NCI-H1048 (cell line): ENCODE results near the gene VAMP5.

ENCODE experiments used
- DNase-seq: peaks from one replicate; lab custom pipeline; 2025; lab: John Stamatoyannopoulos, UW

The VAMP5 gene

GRCh38 chr2:85635636-85636035 lies 51.4 kb downstream of the VAMP5 start:
- no peak for DNase-seq

- DNase-seq: no peak
These were observed 58.5 kb downstream of the VAMP5 start for GRCh38 chr2:85642725-85643124.
